Measurements from ENCODE around the gene NPFFR1.
"Not testable (repeated sequence)": the region's sequence is repeated elsewhere in the genome, so short reads cannot be mapped to it uniquely, and the experiment has no call there.

Gene NPFFR1

DNA sequence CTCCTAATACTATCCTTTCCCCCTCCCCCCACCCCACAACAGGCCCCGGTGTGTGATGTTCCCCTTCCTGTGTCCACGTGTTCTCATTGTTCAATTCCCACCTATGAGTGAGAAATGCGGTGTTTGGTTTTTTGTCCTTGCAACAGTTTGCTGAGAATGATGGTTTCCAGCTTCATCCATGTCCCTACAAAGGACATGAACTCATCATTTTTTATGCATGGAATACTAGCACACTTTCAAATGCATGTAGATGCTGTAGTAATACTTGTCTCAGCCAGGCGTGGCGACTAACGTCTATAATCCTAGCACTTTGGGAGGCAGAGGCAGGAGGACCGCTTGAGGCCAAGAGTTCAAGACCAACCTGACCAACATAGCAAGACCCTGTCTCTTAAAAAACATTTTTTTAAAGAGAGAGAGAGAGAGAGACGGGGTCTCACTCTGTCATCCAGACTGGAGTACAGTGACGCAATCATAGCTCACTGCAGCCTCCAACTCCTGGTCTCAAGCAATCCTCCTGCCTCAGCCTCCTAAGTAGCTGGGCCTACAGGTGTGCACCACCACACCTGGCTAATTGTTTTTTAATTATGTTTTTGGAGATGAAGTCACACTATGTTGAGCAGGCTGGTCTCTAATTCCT, 60.9 kb downstream of the NPFFR1 start:
- peaks cover 16% of the 10 kb centered on the region for H3K4me1 ChIP-seq (ENCODE audit: control insufficient read depth, insufficient read depth, low read length, unreplicated experiment)
- peaks cover 17% of the 10 kb centered on the region; the same call in 1 of the 2 replicates for H3K36me3 ChIP-seq (ENCODE audit: insufficient read depth, low read length)
- not testable (repeated sequence) for H3K27me3 ChIP-seq (ENCODE audit: insufficient read depth, low read length); H3K27ac ChIP-seq (ENCODE audit: low read depth, low read length); H2AFZ ChIP-seq (ENCODE audit: low read length, unreplicated experiment); H3K4me3 ChIP-seq (ENCODE audit: low read depth, low read length)
- peaks cover 46% of the 10 kb centered on the region for H3K79me2 ChIP-seq (ENCODE audit: control insufficient read depth, insufficient read depth, low read length, unreplicated experiment)

DNA sequence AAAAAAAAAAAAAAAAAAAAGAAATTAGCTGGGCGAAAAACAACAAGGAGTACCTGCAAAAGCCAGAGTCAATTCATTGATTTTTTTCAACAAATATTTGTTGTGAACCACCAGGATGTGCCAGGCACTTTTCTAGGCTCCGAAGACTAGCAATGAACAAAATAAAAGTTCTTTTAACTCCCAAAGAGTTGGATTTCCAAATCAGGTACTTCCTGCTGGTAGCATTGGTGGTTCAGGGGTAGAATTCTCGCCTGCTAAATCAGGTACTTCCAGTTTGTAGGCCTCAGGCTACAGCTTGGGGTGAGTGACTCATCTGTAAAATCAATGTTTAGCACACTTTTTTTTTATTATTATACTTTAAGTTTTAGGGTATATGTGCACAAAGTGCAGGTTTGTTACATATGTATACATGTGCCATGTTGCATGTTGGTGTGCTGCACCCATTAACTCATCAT, 61.4 kb downstream of the NPFFR1 start:
- Histone ChIP-seq H3K79me2 (ENCODE audit: control insufficient read depth, insufficient read depth, low read length, unreplicated experiment) (peaks cover 42% of the 10 kb centered on the region), H3K4me3 (ENCODE audit: low read depth, low read length) (no peak overlapping the region), H3K4me1 (ENCODE audit: control insufficient read depth, insufficient read depth, low read length, unreplicated experiment) (peaks cover 13% of the 10 kb centered on the region), H3K27me3 (ENCODE audit: insufficient read depth, low read length) (no peaks in the 10 kb centered on the region), H3K27ac (ENCODE audit: low read depth, low read length) (no peak overlapping the region), H2AFZ (ENCODE audit: low read length, unreplicated experiment) (no peak overlapping the region), H3K36me3 (ENCODE audit: insufficient read depth, low read length) (peaks cover 22% of the 10 kb centered on the region; the same call in 1 of the 2 replicates)

DNA sequence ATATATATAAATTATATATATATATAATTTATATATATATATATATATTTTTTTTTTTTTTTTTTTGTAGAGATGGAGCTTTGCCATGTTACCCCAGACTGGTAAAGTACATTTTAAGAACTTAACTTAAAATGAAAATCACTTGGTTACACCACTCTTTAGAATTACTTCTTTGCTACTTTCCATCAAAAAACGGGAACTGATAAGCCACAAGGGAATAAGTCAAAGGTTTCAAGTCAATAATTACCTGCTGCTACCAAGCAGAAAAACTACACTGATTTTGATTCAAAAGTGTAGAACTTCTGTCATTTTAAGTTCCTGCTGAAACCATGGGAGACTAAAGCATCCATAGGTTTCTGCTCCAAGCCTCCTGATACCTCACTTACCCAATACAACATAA, 62.8 kb downstream of the NPFFR1 start:
- Histone ChIP-seq H3K36me3 (ENCODE audit: insufficient read depth, low read length) (peaks cover 19% of the 10 kb centered on the region; the same call in 1 of the 2 replicates), H3K27ac (ENCODE audit: low read depth, low read length) (peak overlapping the region; percentile 24; the same call in 1 of the 2 replicates), H3K4me1 (ENCODE audit: control insufficient read depth, insufficient read depth, low read length, unreplicated experiment) (peaks cover 7% of the 10 kb centered on the region), H2AFZ (ENCODE audit: low read length, unreplicated experiment) (no peak overlapping the region), H3K27me3 (ENCODE audit: insufficient read depth, low read length) (no peaks in the 10 kb centered on the region), H3K4me3 (ENCODE audit: low read depth, low read length) (0 out of 2 replicates have a peak overlapping the region, but pooled peaks have one; percentile 30), H3K79me2 (ENCODE audit: control insufficient read depth, insufficient read depth, low read length, unreplicated experiment) (peaks cover 28% of the 10 kb centered on the region)

- Histone ChIP-seq H3K27me3 (ENCODE audit: insufficient read depth, low read length) (no peaks in the 10 kb centered on the region), H3K4me3 (ENCODE audit: low read depth, low read length) (no peak overlapping the region), H2AFZ (ENCODE audit: low read length, unreplicated experiment) (no peak overlapping the region), H3K4me1 (ENCODE audit: control insufficient read depth, insufficient read depth, low read length, unreplicated experiment) (no peaks in the 10 kb centered on the region), H3K36me3 (ENCODE audit: insufficient read depth, low read length) (peaks cover 47% of the 10 kb centered on the region), H3K79me2 (ENCODE audit: control insufficient read depth, insufficient read depth, low read length, unreplicated experiment) (no peaks in the 10 kb centered on the region), H3K27ac (ENCODE audit: low read depth, low read length) (no peak overlapping the region)
Observed at GRCh38 chr10:70212879-70213278, 70.9 kb downstream of the NPFFR1 start.

DNA sequence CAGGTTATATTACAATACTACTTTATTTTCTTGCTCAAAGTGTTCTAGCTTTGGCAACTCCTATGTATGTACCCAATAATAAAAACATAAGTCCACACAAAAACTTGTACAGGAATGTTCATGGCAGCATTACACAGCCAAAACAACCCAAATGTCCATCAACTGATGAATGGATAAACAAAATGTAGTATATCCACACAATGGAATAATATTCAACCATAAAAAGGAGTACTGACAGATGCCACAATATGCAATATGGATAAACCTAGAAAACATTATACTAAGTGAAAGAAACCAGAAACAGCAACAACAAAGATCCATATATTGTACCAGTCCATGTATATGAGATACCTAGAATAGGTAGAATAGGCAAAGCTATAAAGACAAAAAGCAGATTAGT, 71.5 kb downstream of the NPFFR1 start:
- peaks cover 41% of the 10 kb centered on the region for H3K36me3 ChIP-seq (ENCODE audit: insufficient read depth, low read length)
- no peaks in the 10 kb centered on the region for H3K4me1 ChIP-seq (ENCODE audit: control insufficient read depth, insufficient read depth, low read length, unreplicated experiment)
- H3K4me3 ChIP-seq (ENCODE audit: low read depth, low read length) = no peak overlapping the region
- no peaks in the 10 kb centered on the region for H3K79me2 ChIP-seq (ENCODE audit: control insufficient read depth, insufficient read depth, low read length, unreplicated experiment)
- no peak overlapping the region for H3K27ac ChIP-seq (ENCODE audit: low read depth, low read length)
- H3K27me3 ChIP-seq (ENCODE audit: insufficient read depth, low read length) = no peaks in the 10 kb centered on the region
- H2AFZ ChIP-seq (ENCODE audit: low read length, unreplicated experiment) = no peak overlapping the region

DNA sequence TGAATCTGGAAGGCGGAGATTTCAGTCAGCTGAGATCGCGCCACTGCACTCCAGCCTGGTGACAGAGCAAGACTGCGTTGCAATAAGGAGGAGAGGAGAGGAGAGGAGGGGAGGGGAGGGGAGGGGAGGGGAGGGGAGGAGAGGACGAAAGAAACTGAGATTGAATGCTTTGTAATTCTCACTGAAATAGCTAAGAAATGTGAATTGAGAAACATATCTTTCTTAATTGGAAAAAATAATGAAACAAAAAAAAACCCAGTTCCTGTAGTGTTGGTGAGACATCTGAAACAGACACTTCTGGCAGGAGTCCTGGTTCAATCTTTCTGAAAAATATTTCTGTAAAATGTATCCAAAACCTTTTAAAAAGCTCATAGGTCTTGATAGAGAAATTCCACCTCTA, 77.0 kb downstream of the NPFFR1 start:
- Histone ChIP-seq H3K4me3 (ENCODE audit: low read depth, low read length) (no peak overlapping the region), H2AFZ (ENCODE audit: low read length, unreplicated experiment) (no peak overlapping the region), H3K4me1 (ENCODE audit: control insufficient read depth, insufficient read depth, low read length, unreplicated experiment) (no peaks in the 10 kb centered on the region), H3K27ac (ENCODE audit: low read depth, low read length) (no peak overlapping the region), H3K36me3 (ENCODE audit: insufficient read depth, low read length) (peaks cover 29% of the 10 kb centered on the region), H3K79me2 (ENCODE audit: control insufficient read depth, insufficient read depth, low read length, unreplicated experiment) (no peaks in the 10 kb centered on the region), H3K27me3 (ENCODE audit: insufficient read depth, low read length) (no peaks in the 10 kb centered on the region)

- Histone ChIP-seq H3K79me2 (ENCODE audit: control insufficient read depth, insufficient read depth, low read length, unreplicated experiment) (no peaks in the 10 kb centered on the region), H3K4me1 (ENCODE audit: control insufficient read depth, insufficient read depth, low read length, unreplicated experiment) (peaks cover 4% of the 10 kb centered on the region), H3K36me3 (ENCODE audit: insufficient read depth, low read length) (peaks cover 32% of the 10 kb centered on the region), H3K27ac (ENCODE audit: low read depth, low read length) (peak overlapping the region; percentile 12; the same call in 1 of the 2 replicates), H2AFZ (ENCODE audit: low read length, unreplicated experiment) (no peak overlapping the region), H3K4me3 (ENCODE audit: low read depth, low read length) (no peak overlapping the region), H3K27me3 (ENCODE audit: insufficient read depth, low read length) (no peaks in the 10 kb centered on the region)
Observed at GRCh38 chr10:70201105-70201504, 82.7 kb downstream of the NPFFR1 start.

- Histone ChIP-seq H3K36me3 (ENCODE audit: insufficient read depth, low read length) (peaks cover 23% of the 10 kb centered on the region), H2AFZ (ENCODE audit: low read length, unreplicated experiment) (no peak overlapping the region), H3K4me3 (ENCODE audit: low read depth, low read length) (no peak overlapping the region), H3K27ac (ENCODE audit: low read depth, low read length) (no peak overlapping the region), H3K27me3 (ENCODE audit: insufficient read depth, low read length) (no peaks in the 10 kb centered on the region), H3K4me1 (ENCODE audit: control insufficient read depth, insufficient read depth, low read length, unreplicated experiment) (peaks cover 9% of the 10 kb centered on the region), H3K79me2 (ENCODE audit: control insufficient read depth, insufficient read depth, low read length, unreplicated experiment) (no peaks in the 10 kb centered on the region)
Observed at GRCh38 chr10:70198696-70199466, 84.9 kb downstream of the NPFFR1 start.

Measured in ACC112 (cell line).